Measurements from ENCODE around the gene TOP2A.
A peak's percentile ranks its signal among the peaks of the same experiment; 100 is the strongest.

TOP2A gene

GRCh38 chr17:40450175-40450574 is 32.5 kb upstream of the TOP2A start:
- POLR2A ChIA-PET, result no interaction called here
- no peak for DNase-seq (ENCODE audit: low read depth, low spot score)
- H3K4me3 ChIP-seq (ENCODE audit: low read depth, low read length), result no peak overlapping the region
- CTCF ChIA-PET, result interaction anchor here (0.6 to 16.8 kb wide), 9 partner anchors 10 to 278 kb away, joined by 3 to 337 read pairs (median 6); partner anchors contain the start of gene TNS4
- TF ChIP-seq CTCF (IDR thresholded peaks at IDR 0.05; ENCODE audit: insufficient read depth, low read length, missing control alignments), result peak; percentile 49

- POLR2A ChIA-PET, result interaction anchor here (1.5 to 2.5 kb wide), 2 partner anchors 9 to 103 kb away, joined by 4 to 13 read pairs; no protein-coding TSS in a partner anchor
Observed at GRCh38 chr17:40448639-40449261, 31.1 kb upstream of the TOP2A start.

GRCh38 chr17:40448213-40448638 is 30.5 kb upstream of the TOP2A start:
- no peak for TF ChIP-seq CTCF (IDR thresholded peaks at IDR 0.05; ENCODE audit: insufficient read depth, low read length, missing control alignments)
- H3K4me3 ChIP-seq (ENCODE audit: low read depth, low read length), result peak overlapping the region; percentile 99
- DNase-seq (ENCODE audit: low read depth, low spot score), result no peak
- ChIA-PET POLR2A (interaction anchor here (1.2 to 2.5 kb wide), 4 partner anchors 9 to 104 kb away, joined by 3 to 13 read pairs (median 6); no protein-coding TSS in a partner anchor), CTCF (interaction anchor here (0.8 to 16.8 kb wide), 12 partner anchors 8 to 1215 kb away, joined by 3 to 337 read pairs (median 6); no protein-coding TSS in a partner anchor)

More at GRCh38 chr17:40448639-40449261, 31.1 kb upstream of the TOP2A start:
- no peak for DNase-seq (ENCODE audit: low read depth, low spot score)
- no peak for TF ChIP-seq CTCF (IDR thresholded peaks at IDR 0.05; ENCODE audit: insufficient read depth, low read length, missing control alignments)
- CTCF ChIA-PET, result interaction anchor here (0.6 to 16.8 kb wide), 14 partner anchors 8 to 149 kb away, joined by 3 to 337 read pairs (median 5); no protein-coding TSS in a partner anchor
- peak overlapping the region; percentile 99 for H3K4me3 ChIP-seq (ENCODE audit: low read depth, low read length)

DNA sequence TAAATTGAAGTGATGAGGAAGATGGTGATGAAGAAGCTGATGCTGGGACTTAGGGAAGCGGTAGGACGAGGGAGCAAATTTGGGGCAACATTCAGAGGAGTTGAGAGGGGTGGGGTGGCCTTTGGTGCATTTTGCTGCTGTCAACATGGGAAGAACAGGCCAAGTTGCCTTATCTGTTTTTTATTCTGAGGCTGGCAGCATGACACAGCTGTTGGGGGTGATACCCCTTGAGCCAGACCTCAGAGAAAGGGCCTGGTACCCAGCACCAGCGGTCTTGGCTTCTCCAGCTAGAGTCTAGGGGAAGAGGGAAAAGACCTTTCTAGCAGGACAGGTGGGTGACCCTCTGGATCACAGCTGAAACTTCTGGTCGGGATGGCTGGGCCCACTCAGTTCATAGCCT is 30.1 kb upstream of the TOP2A start:
- CTCF ChIA-PET, result interaction anchor here (1.2 to 16.8 kb wide), 8 partner anchors 8 to 1215 kb away, joined by 3 to 337 read pairs (median 8); no protein-coding TSS in a partner anchor
- no peak for DNase-seq (ENCODE audit: low read depth, low spot score)
- no peak for TF ChIP-seq CTCF (IDR thresholded peaks at IDR 0.05; ENCODE audit: insufficient read depth, low read length, missing control alignments)
- peak overlapping the region; percentile 99 for H3K4me3 ChIP-seq (ENCODE audit: low read depth, low read length)
- POLR2A ChIA-PET, result interaction anchor here (1.2 to 2.5 kb wide), 4 partner anchors 10 to 104 kb away, joined by 3 to 13 read pairs (median 6); no protein-coding TSS in a partner anchor

DNA sequence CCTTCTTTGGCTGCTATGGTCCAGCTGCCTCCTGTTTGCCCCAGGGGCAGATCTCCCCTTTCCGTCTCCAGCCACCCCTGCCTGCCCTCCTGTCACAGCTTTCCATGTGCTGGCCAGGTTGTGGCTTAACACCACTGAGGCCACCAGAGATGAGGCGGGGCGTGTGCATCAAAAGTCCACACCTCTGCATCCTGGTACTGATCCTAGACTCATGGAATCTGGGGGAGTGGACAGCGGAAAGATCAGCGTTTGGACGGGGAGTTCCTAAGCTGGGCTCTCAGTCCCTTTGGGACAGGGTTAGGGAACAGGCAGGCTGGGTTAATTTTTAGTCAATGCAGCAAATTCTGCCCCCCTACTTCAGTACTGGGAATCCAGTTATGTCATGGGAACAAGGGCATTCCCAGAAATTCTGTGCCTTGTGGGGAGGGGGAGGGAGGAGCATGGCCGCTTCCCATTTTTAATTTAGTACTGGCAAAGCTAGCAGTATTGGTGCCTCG is 29.5 kb upstream of the TOP2A start:
- POLR2A ChIA-PET, result interaction anchor here (0.6 to 2.5 kb wide), 4 partner anchors 10 to 86 kb away, joined by 3 to 13 read pairs (median 5); no protein-coding TSS in a partner anchor
- TF ChIP-seq CTCF (IDR thresholded peaks at IDR 0.05; ENCODE audit: insufficient read depth, low read length, missing control alignments), result no peak
- DNase-seq (ENCODE audit: low read depth, low spot score), result no peak
- CTCF ChIA-PET, result interaction anchor here (0.6 to 16.8 kb wide), 8 partner anchors 9 to 1216 kb away, joined by 3 to 337 read pairs (median 6); no protein-coding TSS in a partner anchor
- peak overlapping the region; percentile 99 for H3K4me3 ChIP-seq (ENCODE audit: low read depth, low read length)
